IMR-90 (cell line): ENCODE data around the gene HOXA3. TPM values are rescaled to one million over a fixed set of nuclear protein-coding genes. Genes with fewer than 3 reads are reported as not detected.

ENCODE experiments used
- ATAC-seq: fragments of 200-7000 bp; cut with Tn5 transposase; 2 replicates; pipeline ENCODE4 v1.9.1; 2020; ENCODE audit warnings: low read depth, mild to moderate bottlenecking, moderate library complexity
- BruUV-seq: library from RNA; stranded (reverse); fragments of 400-500 nt; replicated peaks from 2 replicates; lab custom pipeline; 2021; lab: Mats Ljungman, UMichigan
- CTCF ChIA-PET: fragments of 300-600 bp; formaldehyde crosslinking; extraction: SDS; loops from one replicate; lab custom pipeline; 2021; ENCODE audit warnings: antibody characterized with exemption; lab: Yijun Ruan, JAX
- POLR2A ChIA-PET: fragments of 300-600 bp; sonication (Branson Sonifier 250); formaldehyde crosslinking; loops from one replicate; lab custom pipeline; 2022; ENCODE audit warnings: antibody characterized with exemption; ENCODE audit not compliant: unreplicated experiment; lab: Charles Lee
- DNase-seq: peaks from one replicate; pipeline ENCODE4 v3.0.0; 2013
- H2AFZ ChIP-seq: replicated peaks from 2 replicates; pipeline ENCODE3; 2013; ENCODE audit warnings: low read length, mild to moderate bottlenecking; ENCODE audit not compliant: poor library complexity
- H2AK5ac ChIP-seq: 2 replicates; pipeline ENCODE4 v1.6.1; 2013; ENCODE audit warnings: low read depth, low read length, inconsistent platforms
- H2AK9ac ChIP-seq: replicated peaks from 2 replicates; pipeline ENCODE3; 2013; ENCODE audit warnings: mild to moderate bottlenecking, low read depth, low read length, moderate library complexity; ENCODE audit not compliant: poor library complexity
- H2BK120ac ChIP-seq: 2 replicates; pipeline ENCODE4 v1.6.1; 2013; ENCODE audit warnings: low read depth, low read length, inconsistent platforms
- H2BK15ac ChIP-seq: 3 replicates; pipeline ENCODE4 v1.6.1; 2013; ENCODE audit warnings: low read depth, low read length, inconsistent platforms
- H2BK20ac ChIP-seq: 2 replicates; pipeline ENCODE4 v1.6.1; 2013; ENCODE audit warnings: low read depth, mild to moderate bottlenecking, inconsistent platforms, low read length, moderate library complexity
- H2BK5ac ChIP-seq: 2 replicates; pipeline ENCODE4 v1.6.1; 2013; ENCODE audit warnings: mild to moderate bottlenecking, low read depth, low read length, inconsistent platforms; ENCODE audit not compliant: poor library complexity, severe bottlenecking
- H3K14ac ChIP-seq: replicated peaks from 2 replicates; pipeline ENCODE4 v1.6.1; 2013; ENCODE audit warnings: low read depth, low read length, inconsistent platforms
- H3K18ac ChIP-seq: 2 replicates; pipeline ENCODE4 v1.6.1; 2013; ENCODE audit warnings: low read depth, low read length, control low read depth
- H3K23ac ChIP-seq: 2 replicates; pipeline ENCODE4 v1.6.1; 2013; ENCODE audit warnings: low read depth, low read length, inconsistent platforms
- H3K27ac ChIP-seq: 2 replicates; pipeline ENCODE4 v1.5.1; 2013; ENCODE audit warnings: mild to moderate bottlenecking, control low read depth, low read length; ENCODE audit not compliant: insufficient read depth
- H3K27me3 ChIP-seq: 2 replicates; pipeline ENCODE4 v1.6.1; 2013; ENCODE audit warnings: low read length; ENCODE audit not compliant: control insufficient read depth, insufficient read depth
- H3K36me3 ChIP-seq: 2 replicates; pipeline ENCODE4 v1.6.1; 2013; ENCODE audit warnings: low read length, mixed read lengths; ENCODE audit not compliant: control insufficient read depth, insufficient read depth
- H3K4ac ChIP-seq: 2 replicates; pipeline ENCODE4 v1.6.1; 2013; ENCODE audit warnings: low read depth, low read length, inconsistent platforms
- H3K4me1 ChIP-seq: 2 replicates; pipeline ENCODE4 v1.6.1; 2013; ENCODE audit warnings: low read length, mixed read lengths; ENCODE audit not compliant: control insufficient read depth, insufficient read depth
- H3K4me2 ChIP-seq: 2 replicates; pipeline ENCODE4 v1.6.1; 2013; ENCODE audit warnings: low read depth, mild to moderate bottlenecking, control low read depth, low read length, moderate library complexity
- H3K4me3 ChIP-seq: 2 replicates; pipeline ENCODE4 v1.5.1; 2013; ENCODE audit warnings: low read depth, mild to moderate bottlenecking, control low read depth, low read length, moderate library complexity; ENCODE audit not compliant: insufficient read depth
- H3K56ac ChIP-seq: 2 replicates; pipeline ENCODE4 v1.6.1; 2013; ENCODE audit warnings: low read length, inconsistent platforms; ENCODE audit not compliant: insufficient read depth; ENCODE audit errors: extremely low read depth
- H3K79me1 ChIP-seq, 2 experiments: 2 replicates each; pipeline ENCODE4 v1.6.1; 2013; ENCODE audit warnings: low read length in 2 of 2, inconsistent platforms in 1 of 2, low read depth in 1 of 2
- H3K9ac ChIP-seq: 2 replicates; pipeline ENCODE4 v1.6.1; 2013; ENCODE audit warnings: low read depth, low read length, control low read depth
- H3K9me1 ChIP-seq: 2 replicates; pipeline ENCODE4 v1.6.1; 2013; ENCODE audit warnings: low read length, inconsistent platforms; ENCODE audit not compliant: insufficient read depth
- H3K9me3 ChIP-seq: 2 replicates; pipeline ENCODE4 v1.6.1; 2013; ENCODE audit warnings: low read length; ENCODE audit not compliant: control insufficient read depth, insufficient read depth
- H4K20me1 ChIP-seq: 2 replicates; pipeline ENCODE4 v1.6.1; 2013; ENCODE audit warnings: low read length, inconsistent platforms; ENCODE audit not compliant: insufficient read depth
- H4K5ac ChIP-seq: 2 replicates; pipeline ENCODE4 v1.6.1; 2013; ENCODE audit warnings: mild to moderate bottlenecking, low read depth, low read length, control low read depth
- H4K8ac ChIP-seq, 2 experiments: 2 replicates each; pipeline ENCODE4 v1.6.1; 2013; ENCODE audit warnings: low read depth in 2 of 2, low read length in 2 of 2, control low read depth in 1 of 2, inconsistent platforms in 1 of 2
- H4K91ac ChIP-seq: 2 replicates; pipeline ENCODE4 v1.6.1; 2013; ENCODE audit warnings: low read depth, low read length, inconsistent platforms; ENCODE audit not compliant: insufficient read depth
- BHLHE40 ChIP-seq: fragments of 150-350 bp; IDR thresholded peaks from 2 replicates; pipeline ENCODE4 v1.6.1; 2016; ENCODE audit warnings: mild to moderate bottlenecking, low read depth, low read length
- ELK1 ChIP-seq: fragments of 150-350 bp; IDR thresholded peaks from 2 replicates; pipeline ENCODE4 v1.6.1; 2016; ENCODE audit warnings: low read depth, mild to moderate bottlenecking, low read length, moderate library complexity, borderline replicate concordance
- MXI1 ChIP-seq: IDR thresholded peaks from 2 replicates; pipeline ENCODE4 v1.6.1; 2012; ENCODE audit warnings: low read depth, mild to moderate bottlenecking, low read length, moderate library complexity, borderline replicate concordance
- POLR2A ChIP-seq: IDR thresholded peaks from 2 replicates; pipeline ENCODE4 v1.6.1; 2012; ENCODE audit warnings: mild to moderate bottlenecking, low read depth, low read length
- USF2 ChIP-seq: fragments of 150-350 bp; IDR thresholded peaks from 2 replicates; pipeline ENCODE4 v1.6.1; 2017; ENCODE audit warnings: mild to moderate bottlenecking, antibody characterized with exemption, low read length, low read depth
- WGBS, 2 experiments: methylation state at CpG; one replicate each; pipeline versions ENCODE4 v1.1.5 to v1.1.7; 2013; ENCODE audit warnings: missing lambda C conversion rate in 2 of 2; ENCODE audit not compliant: insufficient read length in 1 of 2; ENCODE audit errors: extremely low coverage in 2 of 2; 5-methylcytosine and 5-hydroxymethylcytosine counted together
- dilution Hi-C: fragments of 300-500 bp; cut with HindIII; formaldehyde crosslinking; loops from one replicate; pipeline ENCODE4 v1.14.3; 2018; ENCODE audit warnings: low sequenced_read_pairs; ENCODE audit not compliant: unreplicated experiment
- in situ Hi-C: fragments of 300-500 bp; cut with MboI; formaldehyde crosslinking; loops from 3 replicates; pipeline ENCODE4 v1.14.3; 2019; ENCODE audit warnings: low sequenced_read_pairs, inconsistent platforms, mixed read lengths
- intact Hi-C: fragments of 100-400 bp; cut with micrococcal nuclease; formaldehyde crosslinking; loops from 2 replicates; pipeline ENCODE4 v1.10.0; 2022
- polyA plus RNA-seq, 3 experiments: library from polyadenylated mRNA; depleted of rRNA; stranded (reverse); fragments of >200 nt; gene quantifications; 2 replicates each; pipeline ENCODE4 v1.2.3, GENCODE V29; 2012; ENCODE audit warnings: low replicate concordance in 1 of 3
- total RNA-seq: library from RNA; depleted of rRNA; stranded (reverse); fragments of >200 nt; gene quantifications from 2 replicates; pipeline ENCODE4 v1.2.3, GENCODE V29; 2012

HOXA3 gene
- total and polyA plus RNA-seq, 2 of the 4 experiments (the other 2 are of a cell fraction) = 0.90 to 5.4 TPM

GRCh38 chr7:27101171-27101956 is 51.0 kb downstream of the HOXA3 start:
- peaks cover 10% of the 10 kb centered on the region for H3K36me3 ChIP-seq
- H3K23ac ChIP-seq = peak overlapping the region; percentile 91
- no peaks in the 10 kb centered on the region for H3K27me3 ChIP-seq
- H3K4me3 ChIP-seq = peak overlapping the region; percentile 52
- H3K79me1 ChIP-seq = peaks cover 0 to 27% of the 10 kb centered on the region in 2 experiments; a peak in 2 of 4 replicates
- peak overlapping the region; percentile 97 for H3K4me2 ChIP-seq
- DNase-seq (peak; percentile 75), ATAC-seq (0 out of 2 replicates have a peak, but pooled peaks have one; percentile 1)
- in situ Hi-C loops = loop anchor here (5.0 to 10.0 kb wide), 4 partner anchors 41 to 1239 kb away; partner anchors contain the start of gene HOXA5
- peak overlapping the region; percentile 2; the same call in 1 of the 2 replicates for H2BK20ac ChIP-seq
- H3K27ac ChIP-seq = peak overlapping the region; percentile 96
- H3K9ac ChIP-seq = peak overlapping the region; percentile 93
- 0% methylated on average over 7 of the region's 25 CpGs; no CpG with 5 or more reads in 1 of the 2 experiments for WGBS, 2 experiments
- peak overlapping the region; percentile 54 to 76; a peak in 3 of 4 replicates for H4K8ac ChIP-seq
- TF ChIP-seq USF2 (no peak), BHLHE40 (no peak), POLR2A (peak; percentile 44; the same call in 1 of the 2 replicates), ELK1 (no peak), MXI1 (no peak)
- peak overlapping the region; percentile 42; the same call in 1 of the 3 replicates for H2BK15ac ChIP-seq
- peak overlapping the region; percentile 81 for H4K91ac ChIP-seq
- H3K56ac ChIP-seq = peak overlapping the region; percentile 86
- peak overlapping the region; percentile 67; the same call in 1 of the 2 replicates for H2AK5ac ChIP-seq
- H2AFZ ChIP-seq = peak overlapping the region; percentile 55
- H2AK9ac ChIP-seq = peak overlapping the region; percentile 86
- H3K18ac ChIP-seq = peak overlapping the region; percentile 93
- no peaks in the 10 kb centered on the region for H3K9me3 ChIP-seq
- BruUV-seq = no TSS peak
- POLR2A ChIA-PET = interaction anchor here (1.2 to 1.5 kb wide), 2 partner anchors 15 to 17 kb away, joined by 3 read pairs; no protein-coding TSS in a partner anchor
- CTCF ChIA-PET = interaction anchor here (0.6 to 1.0 kb wide), 3 partner anchors 13 to 132 kb away, joined by 3 to 4 read pairs (median 4); no protein-coding TSS in a partner anchor
- peaks cover 13% of the 10 kb centered on the region for H4K20me1 ChIP-seq
- H3K9me1 ChIP-seq = no peaks in the 10 kb centered on the region
- H2BK120ac ChIP-seq = peak overlapping the region; percentile 42
- peak overlapping the region; percentile 75 for H4K5ac ChIP-seq
- intact Hi-C loops = loop anchor here (2.0 kb wide), 1 partner anchor 13 kb away; no protein-coding TSS in a partner anchor
- H3K14ac ChIP-seq = peak overlapping the region; percentile 40
- H3K4me1 ChIP-seq = peaks cover 30% of the 10 kb centered on the region
- H3K4ac ChIP-seq = peak overlapping the region; percentile 80
- dilution Hi-C loops = no loop called here
- H2BK5ac ChIP-seq = peak overlapping the region; percentile 95
